ENCODE results near the gene MYZAP.
A peak's percentile ranks its signal among the peaks of the same experiment; 100 is the strongest.

Gene MYZAP, protein sequence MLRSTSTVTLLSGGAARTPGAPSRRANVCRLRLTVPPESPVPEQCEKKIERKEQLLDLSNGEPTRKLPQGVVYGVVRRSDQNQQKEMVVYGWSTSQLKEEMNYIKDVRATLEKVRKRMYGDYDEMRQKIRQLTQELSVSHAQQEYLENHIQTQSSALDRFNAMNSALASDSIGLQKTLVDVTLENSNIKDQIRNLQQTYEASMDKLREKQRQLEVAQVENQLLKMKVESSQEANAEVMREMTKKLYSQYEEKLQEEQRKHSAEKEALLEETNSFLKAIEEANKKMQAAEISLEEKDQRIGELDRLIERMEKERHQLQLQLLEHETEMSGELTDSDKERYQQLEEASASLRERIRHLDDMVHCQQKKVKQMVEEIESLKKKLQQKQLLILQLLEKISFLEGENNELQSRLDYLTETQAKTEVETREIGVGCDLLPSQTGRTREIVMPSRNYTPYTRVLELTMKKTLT
- 0 to 0.47 reads per million in 2 donors for total RNA-seq

DNA sequence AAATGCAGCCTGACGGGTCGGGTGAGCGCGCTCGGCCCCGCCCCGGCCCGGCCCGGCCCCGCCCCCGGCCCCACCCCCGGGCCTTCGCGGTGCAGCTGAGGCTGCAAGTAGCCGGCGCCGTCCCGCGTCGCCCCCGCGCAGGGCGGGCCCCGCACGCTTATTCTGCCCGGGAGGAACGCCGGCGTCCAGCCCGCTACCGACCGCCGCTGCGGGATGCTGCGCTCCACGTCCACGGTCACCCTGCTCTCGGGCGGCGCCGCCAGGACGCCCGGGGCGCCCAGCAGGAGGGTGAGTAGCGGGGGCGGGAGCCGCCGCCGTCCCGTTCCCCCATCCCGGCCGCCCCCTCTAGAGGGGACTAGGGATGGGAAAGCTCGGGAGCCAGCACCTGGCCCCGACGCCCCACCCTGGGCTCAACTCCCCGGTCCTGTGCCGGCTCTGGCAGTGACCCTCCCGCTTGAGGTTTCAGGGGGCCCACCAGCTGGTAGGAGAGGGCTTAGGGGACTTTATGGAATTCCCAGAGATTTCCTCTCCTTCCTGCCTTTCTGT is at the start of gene MYZAP:
Gene MYZAP, plus strand, starts transcription at position 83 of the 546 bp plus-strand sequence. Its CDS starts 131 bp downstream, at position 214.
- peak in 3 of 5 experiments; percentile 27 to 35 (median 30) for DNase-seq

DNA sequence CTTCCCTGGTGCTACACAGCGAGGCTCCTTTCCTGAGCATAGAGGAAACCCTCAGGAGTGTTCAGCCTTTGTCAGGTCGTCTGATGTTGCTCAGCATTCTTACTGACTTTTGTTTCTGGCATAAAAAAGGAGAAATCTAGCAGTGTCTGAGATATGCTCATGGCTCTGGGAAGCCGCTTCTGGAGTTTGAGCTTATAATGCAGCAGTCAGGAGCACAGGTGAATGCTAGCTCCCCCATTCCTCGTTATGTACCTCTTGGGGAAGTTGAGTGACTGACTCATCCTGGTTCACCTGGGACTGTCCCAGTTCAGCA is 49.2 kb upstream of the MYZAP start:
- no peak for DNase-seq

DNA sequence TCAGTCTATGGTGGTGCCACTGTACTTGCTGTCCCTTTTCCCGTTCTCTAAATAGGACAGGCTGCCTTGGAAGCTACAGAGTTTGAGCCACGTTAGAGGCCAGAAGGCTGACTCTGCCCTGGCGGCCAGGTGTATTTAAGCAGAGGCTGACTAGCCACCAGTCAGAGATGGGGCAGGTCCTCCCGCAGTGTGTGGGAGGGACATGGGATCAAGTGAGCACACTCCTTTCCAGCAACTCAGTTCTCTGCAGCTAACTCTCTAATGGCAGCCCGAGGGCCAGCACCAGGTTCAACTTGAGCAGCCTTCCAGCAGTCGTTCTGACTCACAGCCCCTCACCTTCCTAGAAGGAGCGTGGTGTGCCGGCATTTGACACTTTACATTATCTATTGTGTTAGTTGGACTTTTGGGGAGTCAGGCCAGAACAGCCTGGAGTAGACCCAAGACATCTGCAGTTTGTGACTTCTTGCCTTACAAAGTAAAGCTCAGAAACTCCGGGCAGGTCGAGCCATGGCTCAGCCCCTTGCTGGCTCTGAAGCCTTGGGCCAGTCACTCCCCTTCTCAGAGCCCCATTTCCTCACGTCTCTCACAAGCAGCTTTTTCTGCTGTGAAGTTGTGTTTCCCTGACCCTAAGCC is 46.7 kb upstream of the MYZAP start:
- no peak for DNase-seq

DNA sequence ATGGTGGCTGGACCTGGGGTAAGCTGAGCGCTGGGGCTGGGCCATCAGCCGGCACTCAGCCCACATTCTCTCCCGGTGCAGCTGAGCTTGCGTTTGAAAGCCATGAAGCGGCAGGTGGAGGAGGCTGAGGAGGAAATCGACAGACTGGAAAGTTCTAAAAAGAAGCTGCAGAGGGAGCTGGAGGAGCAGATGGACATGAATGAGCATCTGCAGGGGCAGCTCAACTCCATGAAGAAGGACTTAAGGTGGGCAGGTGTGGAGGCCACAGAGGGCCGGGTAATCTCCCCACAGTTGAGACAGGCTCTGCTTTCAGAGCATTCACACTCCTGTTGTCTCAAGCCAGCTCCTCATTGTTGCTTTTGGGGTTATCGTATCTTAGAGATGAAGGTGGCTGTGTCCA is 45.7 kb upstream of the MYZAP start:
- DNase-seq, result no peak

DNA sequence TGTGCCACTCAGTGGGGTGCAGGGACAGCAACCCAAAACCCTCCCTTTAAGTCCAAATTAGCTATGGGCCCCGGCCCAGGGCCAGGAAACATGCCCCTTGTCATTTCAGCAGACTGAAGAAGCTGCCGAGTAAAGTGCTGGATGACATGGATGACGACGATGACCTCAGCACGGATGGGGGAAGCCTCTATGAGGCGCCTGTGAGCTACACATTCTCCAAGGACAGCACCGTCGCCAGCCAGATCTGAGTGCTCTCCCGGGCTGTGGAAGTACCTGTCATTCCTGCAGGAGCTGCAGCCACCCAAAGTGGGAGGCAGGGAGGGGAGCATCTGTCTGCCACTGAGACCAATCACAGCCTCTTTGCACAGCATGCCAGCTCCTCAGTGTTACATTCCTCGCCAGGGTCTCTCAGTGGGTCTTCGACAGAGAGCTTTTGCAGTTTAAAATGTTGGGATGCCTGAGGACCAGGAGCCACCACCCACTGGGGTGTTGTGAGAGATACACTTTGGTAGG is 44.4 kb upstream of the MYZAP start:
- no peak for DNase-seq

DNA sequence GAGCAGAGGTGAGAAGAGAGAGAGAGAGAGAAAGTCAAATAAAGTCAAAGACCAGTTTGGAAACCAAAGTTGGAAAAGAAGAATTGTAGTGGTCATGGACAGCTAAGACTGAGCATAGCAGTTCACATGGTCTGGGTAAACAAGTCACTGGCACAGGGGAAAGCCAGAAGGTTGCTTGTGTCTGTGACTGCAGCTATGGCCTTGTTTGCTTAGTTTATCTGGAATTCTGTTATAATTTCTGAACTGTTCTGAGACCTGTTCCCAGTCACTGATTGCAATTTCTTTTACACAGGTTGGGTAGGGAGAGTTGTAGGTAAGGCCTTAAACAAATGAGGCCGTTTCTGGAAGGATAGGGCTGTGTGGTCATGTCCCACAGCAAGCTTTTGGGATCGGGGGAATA is 43.4 kb upstream of the MYZAP start:
- DNase-seq, result no peak

DNA sequence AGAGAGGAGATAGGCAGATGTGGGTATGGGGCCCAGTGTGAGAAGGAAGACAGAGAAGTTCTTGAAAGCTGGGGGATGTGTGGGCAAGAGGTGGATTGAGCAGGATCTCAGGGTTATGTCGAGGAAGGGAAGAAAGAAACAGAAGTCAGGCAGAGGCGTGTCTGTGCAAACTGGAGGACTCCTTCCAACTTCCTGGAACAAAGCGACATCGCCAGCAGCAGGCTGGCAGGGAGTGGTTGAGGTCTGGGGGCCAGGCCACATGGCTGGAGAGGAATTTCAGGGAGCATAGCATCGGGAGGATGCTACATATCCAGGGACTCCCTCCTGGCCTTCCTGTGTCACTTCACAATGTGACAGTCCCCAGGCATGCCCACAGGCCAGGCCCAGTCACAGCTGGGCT is 42.9 kb upstream of the MYZAP start:
- no peak for DNase-seq

DNA sequence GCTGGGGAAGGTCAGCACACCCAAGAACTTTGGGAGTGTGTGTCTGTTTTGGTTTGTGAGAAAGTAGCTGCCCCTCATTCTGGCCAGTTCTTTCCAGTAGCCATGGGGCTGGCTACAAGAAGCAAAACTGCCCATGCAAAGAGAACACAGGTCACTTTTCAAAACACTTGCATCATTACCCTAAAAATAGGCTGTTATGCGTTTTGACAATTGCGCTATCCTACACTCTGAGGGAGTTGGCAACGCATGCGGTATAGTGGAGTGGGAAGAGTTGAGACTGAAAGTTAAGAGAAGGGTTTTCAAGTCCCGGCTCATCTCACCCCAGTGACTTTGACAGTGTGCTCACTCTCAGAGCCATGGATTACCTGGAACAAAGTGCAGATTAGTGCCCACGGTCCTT is 41.8 kb upstream of the MYZAP start:
- no peak for DNase-seq

DNA sequence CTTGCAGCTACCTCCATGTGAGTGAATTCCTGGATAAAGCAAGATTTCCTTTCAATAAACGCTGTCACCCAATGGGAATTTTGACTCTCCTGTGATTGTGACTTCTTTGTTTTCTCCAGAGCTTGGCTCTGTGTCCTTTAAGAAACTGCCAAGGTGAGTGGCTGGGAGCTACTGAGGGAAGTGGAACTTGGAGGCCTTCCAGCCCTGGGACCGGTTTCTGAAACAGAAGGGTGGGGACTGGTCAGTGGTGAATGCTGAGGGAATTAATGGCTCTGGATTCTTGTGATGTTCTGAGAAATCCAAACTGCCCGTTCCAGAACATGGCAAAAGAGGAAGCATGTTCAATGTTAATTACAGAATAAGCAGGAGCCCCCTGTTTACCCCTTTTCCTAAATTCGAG is 41.1 kb upstream of the MYZAP start:
- DNase-seq, result no peak

DNA sequence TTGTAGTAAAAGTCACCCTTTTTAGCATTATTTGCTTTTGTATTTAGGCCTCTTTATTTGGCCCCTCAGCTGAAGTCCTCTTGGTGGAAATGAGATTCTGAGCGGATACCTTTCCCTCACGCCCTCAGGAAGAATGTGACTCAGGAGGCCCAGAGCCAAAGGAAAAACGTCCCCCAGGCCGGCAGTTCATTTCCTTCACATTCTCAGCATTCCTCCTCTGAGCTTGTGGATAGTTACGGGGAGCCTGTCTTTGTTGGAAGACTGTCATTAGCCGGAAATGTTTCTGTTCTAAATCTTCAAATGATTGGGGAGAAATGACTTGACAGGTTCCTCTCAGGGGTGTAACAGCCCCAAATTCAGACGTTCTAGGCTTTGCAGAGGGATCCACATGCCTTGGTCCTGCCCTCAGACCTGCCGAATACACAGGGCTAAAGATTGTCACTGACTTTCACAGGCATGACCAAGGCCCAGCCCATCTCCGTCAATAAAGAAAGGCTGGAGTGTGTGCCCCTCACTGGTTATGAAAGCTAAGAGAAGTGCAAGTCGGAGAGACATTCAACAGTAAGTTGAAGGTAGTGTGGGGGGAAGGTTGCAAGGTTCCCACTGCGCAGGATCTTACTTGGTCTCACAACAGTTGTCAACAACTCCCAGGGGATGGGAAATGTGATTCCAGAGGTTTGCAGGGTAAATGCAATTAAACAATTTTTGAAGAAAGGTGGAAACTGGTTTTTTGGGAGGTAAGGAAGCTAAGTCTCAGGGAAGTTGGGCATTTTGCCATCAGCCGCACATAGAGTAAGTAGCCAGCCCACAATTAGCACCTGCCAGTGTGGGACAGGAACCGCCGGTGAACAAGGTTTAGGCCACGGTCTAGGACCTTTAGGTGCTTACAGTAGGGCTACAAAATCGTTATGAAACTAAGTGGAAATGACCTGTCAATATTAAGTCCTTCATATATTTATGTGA is 39.7 kb upstream of the MYZAP start:
- DNase-seq, result no peak

DNA sequence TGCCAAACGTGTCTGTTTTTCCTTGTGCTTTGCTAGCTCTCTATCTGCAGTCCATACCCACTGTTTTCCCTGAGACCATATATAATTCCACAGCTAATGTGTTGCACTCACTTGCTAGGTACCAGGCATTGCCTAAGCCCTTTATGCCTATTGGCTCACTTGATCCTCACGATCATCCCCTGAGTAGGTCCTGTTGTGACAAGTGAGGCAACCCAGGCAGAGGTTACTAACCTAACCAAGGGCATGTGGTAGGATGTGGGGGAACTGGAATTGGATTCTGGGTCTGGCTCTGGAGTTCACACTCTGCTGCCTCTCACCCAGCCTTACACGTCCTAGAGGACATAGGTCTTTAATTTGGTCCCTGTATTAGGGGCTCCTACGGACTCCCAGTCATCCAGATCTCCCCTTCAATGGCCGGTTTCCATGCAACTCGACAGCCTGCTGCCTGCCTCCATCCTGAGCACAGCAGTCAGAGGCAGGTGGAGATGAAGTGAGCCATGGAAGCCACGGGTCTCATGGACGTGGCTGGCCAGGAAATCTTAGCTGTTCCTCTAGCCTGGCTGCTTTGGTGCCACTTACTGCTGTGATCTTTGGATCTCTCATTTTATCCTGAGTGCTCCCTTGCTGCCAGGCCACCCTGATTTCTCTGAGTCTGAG is 38.9 kb upstream of the MYZAP start:
- DNase-seq, result no peak

DNA sequence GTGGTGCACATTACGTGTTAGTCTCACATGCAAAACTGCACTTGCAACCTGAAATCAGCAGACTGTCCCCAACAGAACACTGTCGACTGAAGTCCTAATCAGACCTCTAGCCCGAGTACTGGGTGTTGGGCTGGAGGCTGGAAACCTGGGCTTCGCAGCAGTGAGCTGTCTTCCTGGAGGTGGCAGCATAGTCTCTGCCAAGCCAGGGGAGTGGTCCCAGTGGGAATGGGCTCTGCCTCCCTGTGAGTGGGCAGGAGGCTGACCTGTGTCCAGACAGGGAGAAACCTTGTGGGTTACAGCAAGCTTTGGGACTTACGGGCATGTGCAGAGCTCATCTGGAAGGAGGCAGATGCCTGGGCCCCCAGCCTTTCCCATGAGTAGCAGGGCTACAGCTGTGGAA is 38.2 kb upstream of the MYZAP start:
- DNase-seq, result no peak

DNA sequence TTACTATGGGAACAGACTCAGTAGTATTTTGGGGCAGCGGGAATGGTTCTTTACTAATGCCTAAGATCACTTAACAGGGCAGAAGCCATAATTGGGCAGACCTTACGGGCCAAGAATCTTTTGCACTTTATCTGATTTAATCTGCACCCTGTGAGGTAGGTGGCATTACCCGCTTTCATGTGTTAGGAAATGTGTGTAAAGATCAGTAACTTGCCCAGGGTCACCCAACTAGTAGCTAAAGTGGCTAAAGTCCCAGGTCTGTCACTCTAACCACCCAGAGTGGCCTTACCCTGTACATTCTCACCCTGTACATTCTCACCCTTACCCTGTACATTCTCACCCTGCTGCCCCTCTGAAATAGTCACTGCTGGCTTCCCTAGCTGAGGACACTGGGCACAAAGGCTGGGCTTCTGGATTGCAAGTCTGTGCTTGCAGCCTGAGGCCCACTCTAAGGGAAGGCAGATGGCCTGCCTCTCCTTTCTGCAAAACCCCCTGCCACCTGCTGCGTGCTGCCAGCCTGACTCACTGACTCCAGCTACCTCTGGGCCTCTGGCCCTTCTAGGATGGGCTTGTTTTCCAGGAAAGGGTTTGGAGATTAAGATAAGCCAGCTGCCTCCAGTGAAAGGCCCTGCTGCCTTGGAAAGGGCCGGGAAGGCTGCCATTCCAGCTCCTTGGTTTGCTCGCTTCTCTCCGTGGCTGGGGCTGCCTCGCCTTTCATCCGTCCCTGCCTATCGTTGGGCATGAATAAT is 37.5 kb upstream of the MYZAP start:
- no peak for DNase-seq

DNA sequence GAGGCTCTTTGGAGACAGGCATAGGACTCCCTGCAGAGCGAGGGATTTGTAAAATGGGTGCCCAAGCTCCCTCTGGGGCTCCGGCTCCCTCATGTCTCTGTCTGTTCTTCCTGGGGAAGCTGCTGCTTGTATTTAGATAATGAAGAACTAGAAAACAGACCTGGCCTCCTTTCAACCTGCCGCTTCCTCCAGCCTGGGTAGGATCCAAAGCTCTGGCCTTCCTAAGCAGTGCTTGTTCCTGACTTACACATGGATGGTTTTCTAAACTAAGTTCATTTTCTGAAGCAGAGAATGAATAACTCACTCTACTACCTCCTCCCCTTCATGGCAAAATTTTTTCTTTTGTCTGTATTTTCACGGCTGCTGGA is 36.9 kb upstream of the MYZAP start:
- DNase-seq, result no peak

DNA sequence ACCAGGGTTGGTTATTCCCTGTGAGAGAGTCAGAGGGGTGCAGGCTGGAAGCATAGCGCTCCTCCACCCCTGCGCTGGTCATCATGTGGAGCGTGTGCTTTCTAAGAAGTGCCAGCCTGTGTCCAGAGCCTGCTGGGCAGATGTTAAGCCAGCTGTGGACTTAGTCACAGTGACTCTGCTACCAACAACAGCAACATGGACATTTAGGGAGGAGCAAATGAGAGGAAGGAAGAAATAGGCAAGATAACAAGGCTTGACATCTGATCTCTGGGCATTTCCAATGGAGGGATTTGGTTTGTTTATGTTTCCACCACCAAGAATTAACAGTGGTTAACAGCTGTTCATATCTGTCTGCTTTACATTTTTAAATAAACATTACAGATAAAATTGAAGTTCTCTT is 36.4 kb upstream of the MYZAP start:
- no peak for DNase-seq

DNA sequence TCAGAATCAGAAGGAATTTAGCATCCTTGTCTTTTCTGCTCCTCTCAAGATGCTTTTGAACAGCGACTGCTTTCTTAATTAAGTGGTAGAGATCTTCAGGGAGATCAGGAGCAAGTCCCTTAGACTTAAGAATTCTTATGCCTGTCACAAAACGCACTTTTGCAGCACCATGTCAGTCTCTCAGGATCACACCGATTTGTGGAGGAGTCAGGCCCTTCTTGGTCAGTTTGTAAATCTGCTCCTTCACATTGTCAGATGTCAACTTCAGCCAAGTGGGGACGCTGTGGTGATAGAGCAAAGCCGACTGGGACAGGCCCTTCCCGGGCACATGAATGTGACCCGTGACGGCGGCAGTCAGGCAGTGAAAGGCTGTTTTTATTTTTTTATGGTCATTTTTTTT is 35.7 kb upstream of the MYZAP start:
- no peak for DNase-seq

DNA sequence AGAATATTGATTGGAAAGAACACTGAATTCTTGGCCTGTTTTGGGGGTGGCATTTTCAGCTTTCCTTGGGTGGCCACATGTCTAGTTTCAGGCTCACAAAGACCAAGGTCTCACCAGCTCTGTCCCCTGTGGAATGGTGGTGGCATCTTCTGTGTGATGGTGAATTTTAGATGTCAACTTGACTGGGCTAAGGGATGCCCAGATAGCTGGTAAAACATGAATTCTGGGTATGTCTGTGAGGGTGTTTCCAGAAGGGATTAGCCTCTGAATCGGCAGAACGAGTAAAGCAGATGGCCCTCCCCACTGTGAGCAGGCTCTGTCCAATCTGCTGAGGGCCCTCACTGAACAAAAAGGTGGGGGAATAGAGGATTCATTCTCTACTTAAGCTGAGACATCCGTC is 34.4 kb upstream of the MYZAP start:
- no peak for DNase-seq

DNA sequence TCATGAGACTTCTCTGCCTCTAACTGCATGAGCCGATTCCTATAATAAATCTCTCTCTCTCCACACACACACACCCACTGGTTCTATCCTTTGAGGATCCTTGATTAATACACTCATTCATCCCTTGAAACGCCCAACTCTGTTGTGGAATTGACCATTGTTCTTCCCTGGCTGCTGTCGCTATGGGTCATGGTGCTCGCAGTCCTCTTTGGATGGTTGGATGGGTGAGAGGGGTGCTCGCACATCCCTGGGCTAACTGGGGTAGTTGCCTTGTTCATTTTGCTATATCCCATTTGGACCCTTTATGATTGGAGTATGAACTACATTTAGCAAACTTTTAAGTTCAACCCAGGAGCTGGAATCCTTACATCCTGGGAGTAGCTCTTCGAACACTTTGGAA is 33.9 kb upstream of the MYZAP start:
- no peak for DNase-seq

DNA sequence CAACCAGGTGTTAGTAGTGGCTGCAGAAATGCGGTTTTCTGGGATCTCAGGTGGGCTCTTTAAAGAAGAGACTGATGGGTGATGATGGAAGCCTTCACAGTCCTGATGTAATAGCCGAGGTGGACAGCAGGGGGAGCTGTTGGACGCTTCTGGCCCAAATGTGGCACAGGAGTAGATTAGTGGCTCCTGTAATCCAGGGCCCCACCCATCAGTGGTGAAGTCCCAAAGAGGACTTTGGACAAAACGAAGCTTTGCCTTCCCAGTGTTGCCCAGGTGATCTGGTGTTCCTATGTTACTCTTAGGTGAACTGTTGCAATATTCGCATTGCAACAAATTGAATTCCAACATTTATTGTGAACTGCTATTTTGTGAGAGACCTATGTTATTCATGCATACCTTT is 31.8 kb upstream of the MYZAP start:
- DNase-seq, result peak in 4 of 5 experiments; percentile 29 to 64 (median 42)

DNA sequence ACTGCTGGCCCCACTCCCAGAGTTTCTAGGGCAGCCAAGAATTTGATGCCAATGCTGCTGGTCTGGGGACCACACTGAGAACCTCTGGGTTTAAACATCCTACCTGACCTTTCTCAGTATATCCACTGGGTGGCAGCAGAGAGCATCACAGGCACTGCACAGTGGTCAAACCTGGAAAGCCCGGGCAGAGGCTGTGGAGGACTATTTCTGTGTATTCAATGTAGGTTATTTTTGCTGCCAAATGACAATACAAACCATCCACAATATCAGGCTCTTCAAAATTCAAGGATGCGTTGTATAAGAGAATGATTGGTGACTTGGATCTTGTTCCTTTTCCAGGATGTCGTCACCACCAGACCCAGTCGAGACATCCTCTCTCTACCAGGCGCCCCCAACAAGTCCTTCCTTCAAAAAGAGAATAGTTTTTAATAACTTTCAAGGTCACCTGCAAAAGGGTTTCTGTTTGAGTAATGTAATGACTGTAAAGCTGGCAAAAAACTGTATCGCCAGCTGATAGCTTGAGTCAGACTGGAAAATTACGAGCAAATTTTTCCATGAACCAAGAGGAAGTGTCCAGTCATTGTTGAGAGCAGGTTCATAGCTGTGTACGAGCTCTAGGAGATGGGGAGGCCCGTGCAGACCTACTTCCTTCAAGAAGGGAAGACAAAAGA is 30.5 kb upstream of the MYZAP start:
- peak; percentile 16 to 53 (median 28) for DNase-seq

DNA sequence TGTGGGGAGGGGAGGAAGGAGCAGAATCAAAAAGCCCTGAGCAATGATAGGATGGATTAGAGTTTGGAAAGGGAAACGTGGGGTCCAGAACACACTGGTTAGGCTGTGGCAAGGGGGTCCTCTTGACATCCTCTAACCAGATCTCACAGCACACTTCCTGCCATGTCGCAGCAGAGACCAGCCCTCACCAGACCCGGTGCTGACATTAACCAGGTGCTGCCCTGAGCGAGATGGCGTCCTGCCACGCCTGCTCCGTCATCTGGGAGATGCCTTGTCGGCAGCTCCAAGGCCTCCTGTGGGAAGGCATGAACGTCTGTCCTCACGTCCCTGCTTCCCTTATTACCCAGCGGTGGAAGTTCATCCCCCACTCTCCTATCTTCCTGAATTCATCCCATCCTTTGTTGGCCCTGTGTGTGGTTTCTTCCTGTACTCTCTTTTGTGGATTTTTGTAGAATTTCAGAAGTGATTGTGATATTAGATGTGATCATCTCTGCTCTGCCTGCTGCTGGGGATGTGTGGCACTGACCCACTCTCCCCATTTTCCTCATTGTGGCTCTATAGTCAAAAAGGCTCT is 29.4 kb upstream of the MYZAP start:
- no peak for DNase-seq
